H1 (cell line): ENCODE results near the gene BFSP2. TPM values are rescaled to one million over a fixed set of nuclear protein-coding genes. Genes with fewer than 3 reads are reported as not detected.

Experiments used
- CBX8 ChIP-seq: fragments of 300-800, 300-1000 bp; sonication (generic); IDR thresholded peaks from 2 replicates; pipeline ENCODE4 v1.7.1; 2016; ENCODE audit warnings: low read depth, low read length, borderline replicate concordance
- CHD1 ChIP-seq: IDR thresholded peaks from 2 replicates; pipeline ENCODE4 v1.6.1; 2012; ENCODE audit warnings: low read depth, low read length, improper control_type of control experiment
- CHD7 ChIP-seq: fragments of 300-600 bp; sonication (generic); IDR thresholded peaks from 2 replicates; pipeline ENCODE4 v1.7.1; 2012; ENCODE audit warnings: low read length, moderate library complexity, mild to moderate bottlenecking, inconsistent platforms; ENCODE audit not compliant: insufficient replicate concordance
- CTBP2 ChIP-seq: IDR thresholded peaks from 2 replicates; pipeline ENCODE4 v1.7.0; 2011; ENCODE audit warnings: borderline replicate concordance, mild to moderate bottlenecking, moderate library complexity, mixed read lengths, low read length; ENCODE audit not compliant: insufficient read depth, insufficient read length
- EGR1 ChIP-seq: IDR thresholded peaks from 2 replicates; pipeline ENCODE4 v1.6.1; 2011; ENCODE audit warnings: low read depth, low read length, borderline replicate concordance
- JUND ChIP-seq: IDR thresholded peaks from 2 replicates; pipeline ENCODE4 v1.6.1; 2011; ENCODE audit warnings: mild to moderate bottlenecking, improper control_type of control experiment, low read length
- RXRA ChIP-seq: IDR thresholded peaks from 2 replicates; pipeline ENCODE4 v1.6.1; 2011; ENCODE audit warnings: low read depth, mild to moderate bottlenecking, low read length, moderate library complexity; ENCODE audit not compliant: insufficient read depth
- SP1 ChIP-seq: IDR thresholded peaks from 2 replicates; pipeline ENCODE4 v1.6.1; 2011; ENCODE audit warnings: low read depth, low read length
- SRF ChIP-seq: IDR thresholded peaks from 2 replicates; pipeline ENCODE4 v1.6.1; 2011; ENCODE audit warnings: mild to moderate bottlenecking, low read depth, low read length, moderate library complexity
- polyA plus RNA-seq, 7 experiments: library from polyadenylated mRNA; depleted of rRNA in 3 of 7; stranded (reverse) in 5 of 7; unstranded in 2 of 7; fragments of >200 nt in 5 of 7; fragments of 200-250 nt in 2 of 7; gene quantifications; 1 replicate in 5 of 7; 2 replicates in 1 of 7; 4 replicates in 1 of 7; pipeline versions ENCODE4 v1.2.1 to v1.2.3, GENCODE V29; 2011 to 2013; ENCODE audit warnings: missing spikeins in 2 of 7, mixed read lengths in 2 of 7
- total RNA-seq: library from RNA; stranded (reverse); fragmentation: NEBNext Ultra II Directional; extraction: Animal tissue kit (Norgen Biotek cat#: 25700); gene quantifications from 2 replicates; pipeline ENCODE4 v1.2.1, GENCODE V29; 2021
- TF ChIP-seq, protein P1 (sequence below): IDR thresholded peaks from 2 replicates; pipeline ENCODE4 v1.6.1; 2011; ENCODE audit warnings: low read length, improper control_type of control experiment

BFSP2 gene
- total and polyA plus RNA-seq, 2 of the 8 experiments (the other 6 are each of a cell fraction or from before 2014, with no cell fraction given): not detected

DNA sequence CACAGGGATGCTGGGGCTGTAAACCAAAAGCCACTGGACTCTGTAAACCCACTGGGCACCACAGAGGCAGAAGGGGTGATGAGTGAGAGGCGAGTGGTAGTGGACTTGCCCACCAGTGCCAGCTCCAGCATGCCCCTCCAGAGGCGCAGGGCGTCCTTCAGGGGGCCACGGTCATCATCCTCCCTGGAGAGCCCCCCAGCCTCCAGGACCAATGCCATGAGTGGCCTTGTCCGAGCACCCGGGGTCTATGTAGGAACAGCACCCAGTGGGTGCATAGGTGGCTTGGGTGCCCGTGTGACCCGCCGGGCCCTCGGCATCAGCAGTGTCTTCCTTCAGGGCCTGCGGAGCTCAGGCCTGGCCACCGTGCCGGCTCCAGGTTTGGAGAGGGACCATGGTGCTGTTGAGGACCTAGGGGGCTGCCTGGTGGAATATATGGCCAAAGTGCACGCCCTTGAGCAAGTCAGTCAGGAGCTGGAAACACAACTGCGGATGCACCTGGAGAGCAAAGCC, at the start of gene BFSP2 (continued):
- no peak for TF ChIP-seq CHD7
- no peak for TF ChIP-seq CTBP2
- TF ChIP-seq SP1: no peak
- TF ChIP-seq CHD1: no peak
- TF ChIP-seq CBX8: no peak
- TF ChIP-seq, protein P1, sequence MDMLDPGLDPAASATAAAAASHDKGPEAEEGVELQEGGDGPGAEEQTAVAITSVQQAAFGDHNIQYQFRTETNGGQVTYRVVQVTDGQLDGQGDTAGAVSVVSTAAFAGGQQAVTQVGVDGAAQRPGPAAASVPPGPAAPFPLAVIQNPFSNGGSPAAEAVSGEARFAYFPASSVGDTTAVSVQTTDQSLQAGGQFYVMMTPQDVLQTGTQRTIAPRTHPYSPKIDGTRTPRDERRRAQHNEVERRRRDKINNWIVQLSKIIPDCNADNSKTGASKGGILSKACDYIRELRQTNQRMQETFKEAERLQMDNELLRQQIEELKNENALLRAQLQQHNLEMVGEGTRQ: no peak
- no peak for TF ChIP-seq EGR1
- TF ChIP-seq RXRA: no peak
- no peak for TF ChIP-seq JUND
- TF ChIP-seq SRF: no peak
